NCI-H187 (cell line): ENCODE results near the gene MYMK.

ENCODE experiments used
- DNase-seq, 2 experiments: peaks; one replicate each; lab custom pipeline; 2025; lab: John Stamatoyannopoulos, UW

MYMK gene

DNA sequence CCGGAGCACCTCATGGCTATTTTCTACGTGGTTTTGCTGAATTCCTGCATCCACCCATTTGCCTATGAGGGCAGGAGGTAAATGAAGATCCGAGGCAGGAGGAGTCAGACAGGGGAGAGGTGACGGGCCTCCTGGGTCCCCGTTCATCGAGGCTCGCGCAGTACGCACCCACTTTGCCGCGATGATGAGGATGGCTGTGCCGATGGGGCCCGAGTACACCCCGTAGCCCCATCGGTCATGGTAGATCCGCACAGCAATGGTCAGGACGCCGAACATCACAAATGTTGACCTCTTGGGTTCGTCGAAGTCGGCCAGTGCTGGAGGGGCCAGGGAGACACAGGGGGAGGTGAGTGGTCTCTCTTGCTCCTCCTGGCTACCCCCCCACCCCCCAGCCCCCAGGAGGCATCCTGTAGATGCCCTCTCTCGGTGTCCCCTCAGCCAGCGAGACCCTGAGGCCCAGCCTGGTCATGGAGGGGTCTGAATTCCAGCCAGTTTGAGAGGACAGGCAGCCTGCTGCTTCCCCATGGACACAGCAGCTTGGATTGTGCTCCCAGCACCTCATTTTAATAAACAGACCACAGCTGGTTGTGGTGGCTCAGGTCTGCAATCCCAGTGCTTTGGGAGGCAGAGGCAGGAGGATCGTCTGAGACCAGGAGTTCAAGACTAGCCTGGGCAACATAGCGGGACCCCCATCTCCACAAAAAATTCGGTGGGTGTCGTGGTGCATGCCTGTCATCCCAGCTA lies 5.9 kb downstream of the MYMK start:
- no peak for DNase-seq

DNA sequence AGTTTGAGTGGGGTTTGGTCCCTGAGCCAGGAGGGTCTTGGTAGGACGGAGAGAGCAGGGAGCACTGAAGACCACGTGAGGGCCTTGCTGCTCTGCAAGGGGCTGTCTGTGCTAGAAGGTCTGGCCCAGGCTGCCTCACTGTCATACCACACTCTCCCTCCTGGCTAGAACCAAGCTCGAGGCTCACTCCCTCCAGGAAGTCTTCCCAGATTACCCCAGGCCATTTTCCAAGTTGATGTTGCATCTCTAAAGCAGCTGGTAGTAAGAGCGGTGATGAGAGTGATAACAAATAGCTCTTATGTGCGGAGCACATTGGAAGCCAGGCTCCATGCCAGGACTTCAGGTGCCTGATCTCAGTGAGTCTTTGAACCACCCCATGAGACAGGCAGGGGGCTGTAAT lies 6.6 kb downstream of the MYMK start:
- no peak for DNase-seq

DNA sequence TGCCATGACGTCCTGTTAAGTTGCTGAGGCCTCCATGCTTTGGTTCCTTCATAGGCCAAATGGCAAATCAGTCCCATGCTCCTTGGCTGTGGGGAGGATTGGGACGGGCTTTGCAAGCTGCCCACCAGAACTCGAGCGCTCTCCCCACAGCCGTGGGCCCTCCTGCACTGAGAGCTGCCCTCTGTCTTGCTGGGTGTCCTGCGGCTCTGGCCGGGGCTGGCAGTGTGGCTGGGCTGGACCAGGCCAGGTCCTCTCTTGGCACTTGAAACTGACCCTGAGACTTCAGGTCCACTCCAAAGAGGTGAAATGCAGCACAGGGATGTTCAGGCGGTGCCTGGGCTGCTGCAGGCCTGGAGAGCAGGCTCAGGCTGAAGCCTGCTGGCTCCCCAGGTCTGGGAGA lies 7.0 kb downstream of the MYMK start:
- no peak for DNase-seq

DNA sequence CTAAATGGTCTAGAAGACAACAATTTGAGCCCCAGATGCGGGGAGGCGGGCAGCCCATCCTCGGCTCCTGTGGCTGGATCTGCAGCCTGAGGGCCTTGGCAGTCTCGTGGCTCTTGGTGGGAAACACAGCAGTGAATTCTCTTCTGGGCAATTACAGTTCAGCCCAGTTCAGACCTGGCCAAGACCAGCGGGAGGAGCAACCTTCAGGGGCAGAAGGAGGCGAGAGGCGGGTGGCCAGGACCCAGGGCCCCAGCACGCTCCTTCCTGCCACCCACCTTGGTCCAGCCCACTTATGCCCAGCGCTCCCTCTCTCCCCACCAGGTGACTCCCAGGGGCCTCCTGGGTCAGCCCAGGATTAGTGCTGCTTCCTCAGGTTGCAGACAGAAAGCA lies 7.8 kb downstream of the MYMK start:
- no peak for DNase-seq

DNA sequence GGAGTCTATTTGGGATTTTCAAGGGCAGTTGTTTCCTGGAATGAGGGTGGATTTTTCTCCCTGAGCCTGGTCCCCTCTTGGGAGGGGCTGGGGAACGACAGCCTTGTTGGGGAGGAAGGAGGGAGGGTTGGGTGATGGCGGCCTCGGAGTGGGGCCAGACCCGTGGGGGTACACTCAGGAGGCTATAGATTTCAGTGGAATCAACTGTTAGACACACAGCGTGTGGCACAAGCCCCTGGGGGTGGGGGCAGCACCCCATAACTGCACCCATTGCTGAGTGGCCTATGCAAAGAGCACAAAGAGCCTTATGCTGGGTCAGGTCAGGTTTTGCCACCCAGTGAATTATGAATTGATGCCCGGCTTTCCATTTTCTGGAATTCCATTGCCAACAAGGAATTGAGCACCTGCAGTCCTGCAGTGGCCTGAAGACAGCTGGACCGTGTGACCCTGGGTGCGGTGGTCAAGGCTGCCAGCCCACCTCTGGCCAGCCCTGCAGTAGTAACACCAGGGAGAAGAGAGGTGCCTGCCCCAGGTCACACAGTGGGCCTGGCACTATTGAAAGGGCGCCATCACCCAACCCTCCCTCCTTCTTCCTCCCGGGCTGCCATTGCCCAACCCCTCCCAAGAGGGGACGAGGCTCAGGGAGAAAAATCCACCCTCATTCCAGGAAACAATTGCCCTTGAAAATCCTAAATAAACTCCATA lies 8.4 kb downstream of the MYMK start:
- DNase-seq, result no peak

DNA sequence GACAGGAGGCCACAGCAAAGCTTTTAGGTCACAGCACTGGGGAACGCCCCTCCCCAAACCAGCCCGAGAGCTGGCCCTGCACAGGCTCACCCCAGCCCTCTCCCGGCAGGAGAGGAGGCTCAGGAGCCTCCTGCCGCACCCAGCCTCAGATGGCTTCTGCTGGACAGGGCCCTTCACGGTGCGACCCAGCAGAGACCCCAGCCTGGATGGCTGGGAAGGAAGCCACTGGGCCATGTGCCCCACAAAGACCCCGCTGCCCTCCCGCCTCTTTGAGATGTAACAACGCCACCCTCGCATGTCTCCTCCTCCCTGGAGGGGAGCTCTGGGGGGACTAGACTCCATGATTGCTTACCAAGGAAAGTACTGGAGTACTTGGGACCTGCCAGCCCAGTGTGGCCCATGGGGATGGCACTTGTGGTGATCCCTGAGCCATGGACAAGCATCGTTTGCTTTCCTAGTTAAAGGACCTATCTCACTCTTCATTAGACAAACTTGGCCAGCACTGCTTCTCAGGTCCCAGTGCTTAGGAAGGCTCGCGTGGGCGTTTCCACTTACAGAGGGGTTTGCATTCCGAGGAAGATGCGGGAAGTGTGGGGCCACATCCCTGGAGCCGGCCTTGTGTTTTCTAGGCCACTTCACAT lies 9.0 kb downstream of the MYMK start:
- DNase-seq, result no peak

DNA sequence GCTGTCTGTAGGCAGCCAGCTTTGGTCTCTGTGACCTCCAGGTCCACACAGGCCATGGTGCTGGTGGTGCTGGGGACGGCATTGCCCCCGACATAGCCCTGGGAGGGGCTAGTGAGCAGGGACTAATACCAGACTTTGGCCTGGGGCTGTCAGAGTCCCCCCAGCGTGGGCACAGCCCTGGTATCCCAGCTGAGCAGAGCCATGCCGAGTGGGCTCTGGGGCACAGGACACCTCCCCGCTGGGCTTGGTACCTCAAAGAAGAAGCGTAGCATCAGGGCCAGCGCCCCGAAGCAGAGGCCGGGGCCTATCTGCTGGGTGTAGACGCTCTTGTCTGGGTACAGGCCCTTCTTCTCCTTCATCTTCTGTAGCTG lies 9.5 kb downstream of the MYMK start:
- no peak for DNase-seq

DNA sequence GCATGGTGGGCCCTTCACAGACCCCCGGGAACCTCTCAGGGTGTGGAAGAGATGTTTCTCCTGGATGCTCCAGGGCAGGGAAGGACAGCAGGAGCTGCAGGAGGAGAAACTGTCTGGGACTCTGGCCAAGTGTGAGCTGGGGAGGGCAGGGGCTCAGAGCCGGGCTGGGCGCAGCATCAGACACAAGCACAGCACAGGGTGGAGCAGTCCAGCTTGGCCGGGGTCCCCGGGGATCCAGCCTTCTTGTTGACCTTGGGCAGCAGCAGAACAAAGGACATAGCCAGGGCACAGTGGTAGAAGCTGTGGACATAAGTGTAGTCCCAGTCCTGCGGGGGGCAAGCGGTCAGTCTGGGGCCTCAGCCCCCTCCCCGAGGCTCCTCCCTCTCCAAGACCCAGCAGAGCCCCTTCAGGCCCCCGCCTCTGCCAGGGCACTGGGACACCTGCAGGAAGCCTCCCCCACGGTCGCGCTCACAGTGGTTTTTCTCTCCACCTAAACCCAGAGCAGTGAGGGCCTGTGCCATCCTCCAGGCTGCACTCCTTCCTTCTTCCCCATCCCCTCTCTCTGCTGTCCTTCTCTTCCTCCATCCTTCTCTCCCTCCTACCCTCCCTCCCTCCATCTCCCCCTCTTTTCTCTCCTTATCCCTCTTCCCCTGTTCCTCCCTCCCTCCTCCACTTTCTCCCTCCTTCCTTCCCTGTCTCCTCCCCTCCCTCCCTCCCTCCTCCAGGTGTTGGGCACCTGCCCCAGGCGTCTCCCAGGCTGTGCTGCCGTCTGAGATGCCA lies 10.1 kb downstream of the MYMK start:
- DNase-seq, result no peak

DNA sequence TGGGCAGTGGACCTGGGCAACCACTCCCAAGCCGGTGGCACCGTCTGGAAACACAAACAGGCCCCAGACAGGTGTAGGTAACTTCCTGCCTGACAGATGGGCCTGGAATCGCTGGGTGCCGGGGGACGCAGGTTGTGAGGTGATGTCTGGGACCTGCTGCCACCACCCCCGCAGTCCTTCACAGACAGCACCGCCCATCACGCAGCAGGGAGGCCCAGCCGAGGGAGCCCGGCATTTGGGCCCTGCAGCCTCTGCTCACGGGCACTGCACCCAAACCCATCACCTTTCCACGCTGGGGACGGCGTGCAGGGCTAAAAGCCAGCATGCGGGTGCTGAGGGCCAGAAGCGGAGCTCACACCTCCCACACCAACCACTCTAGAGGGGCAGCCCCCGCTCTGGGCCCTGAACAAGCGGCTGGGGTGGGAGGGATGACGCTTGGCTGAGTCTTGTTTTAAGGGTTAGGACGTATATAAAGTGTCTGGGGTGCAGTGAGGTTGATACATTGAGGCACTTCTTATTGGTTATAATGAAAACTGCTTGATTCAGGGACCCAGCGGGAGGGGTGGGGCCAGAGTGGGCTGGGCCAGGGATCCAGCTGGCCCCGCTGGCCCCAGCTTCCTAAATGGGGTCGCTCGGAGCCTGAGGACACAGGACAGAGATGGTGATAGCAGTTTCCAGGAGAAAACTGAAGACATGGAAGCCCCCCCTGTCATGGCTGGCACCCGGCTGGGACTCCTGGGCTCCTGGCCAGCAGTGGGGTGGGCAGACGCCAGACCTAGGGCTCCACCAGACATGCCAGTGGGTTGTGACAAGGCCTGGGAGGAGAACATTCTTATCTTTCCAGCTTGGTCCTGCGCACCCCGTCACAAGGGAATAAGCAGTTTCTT lies 11.3 kb downstream of the MYMK start:
- DNase-seq, result no peak

DNA sequence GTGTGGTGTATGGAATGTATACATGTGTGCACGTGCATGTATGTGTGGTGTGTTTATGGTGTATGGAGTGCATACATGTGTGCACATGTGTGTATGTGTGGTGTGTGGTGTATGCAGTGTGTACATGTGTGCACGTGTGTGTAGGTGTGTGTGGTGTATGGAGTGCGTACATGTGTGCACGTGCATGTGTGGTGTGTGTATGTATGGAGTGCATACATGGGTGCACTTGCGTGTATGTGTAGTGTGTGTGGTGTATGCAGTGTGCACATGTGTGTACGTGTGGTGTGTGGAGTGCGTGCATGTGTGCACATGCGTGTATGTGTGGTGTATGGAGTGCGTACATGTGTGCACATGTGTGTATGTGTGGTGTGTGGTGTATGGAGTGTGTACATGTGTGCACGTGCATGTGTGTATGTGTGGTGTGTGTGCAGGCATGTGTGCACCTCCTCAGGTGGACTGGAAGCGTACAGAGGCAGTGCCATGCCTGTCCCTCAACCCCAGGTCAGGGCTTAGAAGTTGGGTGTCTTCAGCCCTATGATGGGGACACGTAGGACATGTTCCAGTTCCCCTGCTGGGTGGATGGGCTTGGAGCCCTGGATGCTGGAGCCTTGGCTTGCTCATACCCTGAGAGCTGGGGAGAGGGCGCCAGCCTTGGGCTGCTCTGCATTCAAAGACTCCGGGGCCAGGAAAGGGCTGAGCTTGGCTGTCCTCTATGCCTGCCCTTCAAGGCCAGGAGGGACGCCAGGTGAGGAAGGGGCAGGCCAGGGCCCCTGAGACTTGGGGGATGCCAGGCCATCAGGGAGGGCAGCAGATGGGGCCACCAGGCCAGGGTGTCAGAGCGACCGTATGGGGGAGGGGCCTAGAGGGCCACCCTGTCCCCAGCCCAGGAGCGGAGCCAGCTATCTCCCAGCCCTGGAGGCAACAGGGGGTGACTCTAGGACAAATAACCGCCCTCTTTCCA lies 12.2 kb downstream of the MYMK start:
- no peak for DNase-seq

DNA sequence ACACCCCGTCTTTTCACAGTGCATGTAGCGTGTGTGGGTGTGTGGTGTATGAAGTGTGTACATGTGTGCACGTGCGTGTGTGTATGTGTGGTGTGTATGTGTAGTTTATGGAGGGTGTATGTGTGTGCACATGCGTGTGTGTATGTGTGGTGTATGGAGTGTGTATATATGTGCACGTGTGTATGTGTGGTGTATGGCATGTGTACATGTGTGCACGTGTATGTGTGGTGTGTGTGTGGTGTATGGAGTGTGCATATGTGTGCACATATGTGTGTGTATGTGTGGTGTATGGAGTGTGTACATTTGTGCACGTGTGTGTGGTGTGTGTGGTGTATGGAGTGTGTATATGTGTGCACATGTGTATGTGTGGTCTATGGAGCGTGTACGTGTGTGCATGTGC lies 13.2 kb downstream of the MYMK start:
- no peak for DNase-seq

DNA sequence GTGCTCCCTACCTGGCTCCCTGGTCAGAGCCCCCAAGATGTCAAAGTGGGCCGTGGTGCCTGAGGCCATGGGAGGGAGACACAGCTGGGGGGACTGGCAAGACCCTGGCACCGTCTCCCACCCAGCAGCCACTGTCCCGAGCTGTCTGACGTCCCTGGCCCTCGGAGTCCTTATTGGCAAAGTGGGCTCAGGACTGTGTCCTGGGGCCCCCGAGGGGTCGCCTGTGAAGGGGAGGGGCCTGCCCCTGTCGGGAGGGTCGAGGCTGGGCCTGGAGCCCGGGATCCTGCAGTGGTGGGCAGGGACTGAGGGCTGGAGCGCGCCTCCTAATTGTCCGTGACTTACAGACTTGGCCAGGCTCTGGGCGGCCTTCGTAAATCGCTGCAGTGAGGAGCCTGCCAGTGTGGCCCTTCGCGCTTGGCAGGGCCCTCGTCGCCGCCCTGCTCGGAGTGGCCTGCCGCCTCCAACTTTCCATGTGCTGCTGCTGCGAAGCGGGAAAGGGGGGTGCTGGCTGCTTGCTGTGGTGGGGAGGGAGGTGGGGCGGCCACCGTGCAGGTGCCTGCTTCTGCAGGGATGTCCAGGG lies 13.7 kb downstream of the MYMK start:
- DNase-seq, result no peak

DNA sequence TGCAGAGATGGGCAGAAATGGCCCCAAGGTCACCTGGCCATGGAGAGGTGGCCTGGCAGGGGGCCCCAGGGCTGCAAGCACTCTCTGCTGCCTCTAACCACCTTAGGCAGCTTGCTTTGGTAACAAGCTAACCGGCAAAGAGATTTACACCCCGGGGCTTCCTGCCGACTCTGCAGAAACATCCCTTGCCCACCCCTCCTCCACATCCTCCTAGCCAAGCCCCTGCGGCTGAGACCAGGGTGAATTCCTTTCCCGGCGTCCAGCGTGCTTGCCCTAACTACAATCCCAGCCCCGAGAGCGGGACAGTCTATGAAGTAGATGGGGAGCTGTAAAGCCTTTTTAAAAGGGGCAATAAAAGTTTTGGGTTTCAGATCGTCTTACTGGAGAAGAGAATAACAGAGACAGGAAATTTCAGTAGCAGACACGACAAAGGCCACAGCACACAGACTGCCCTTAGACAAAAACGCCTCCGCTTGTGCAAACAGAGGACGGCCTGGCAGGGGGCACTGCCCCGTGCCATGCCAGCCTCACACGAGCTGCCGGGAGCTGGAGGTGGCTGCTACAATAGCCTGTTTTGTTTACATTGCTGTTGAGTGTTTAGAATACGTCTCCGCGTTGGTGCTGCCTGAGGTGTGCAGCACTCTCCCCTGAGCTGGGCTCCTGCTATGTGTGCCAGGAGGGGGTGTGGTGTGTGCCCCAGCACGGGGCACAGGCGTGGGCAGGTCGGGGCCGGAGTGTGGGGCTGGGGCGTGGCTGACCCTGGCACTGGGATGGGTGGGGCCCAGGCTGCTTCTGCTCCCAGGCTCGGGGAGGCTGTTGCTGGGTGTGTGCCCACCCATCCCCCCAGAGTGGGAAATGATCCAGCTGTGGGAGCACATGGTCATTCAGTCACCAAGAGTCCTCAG lies 15.3 kb downstream of the MYMK start:
- DNase-seq, result peak in 1 of 2 experiments; percentile 8

DNA sequence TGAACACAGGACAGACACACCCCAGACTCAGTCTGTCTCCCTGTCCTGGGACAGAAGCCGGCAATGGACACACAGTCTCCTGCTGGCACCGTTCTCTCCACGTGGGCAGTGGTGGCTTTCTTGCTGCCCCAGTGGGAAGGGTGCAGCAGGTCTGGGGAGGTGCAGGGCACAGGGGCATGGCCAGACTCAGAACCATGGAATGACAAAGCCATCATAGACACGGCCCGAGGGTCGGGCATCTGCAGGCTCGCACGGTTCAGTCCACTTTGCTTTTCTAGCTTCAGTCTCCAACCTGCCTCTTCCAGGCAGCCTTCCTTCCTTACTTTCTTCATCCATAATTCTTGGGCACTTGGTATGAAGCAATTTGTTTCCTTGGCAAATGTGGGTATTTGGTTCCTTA lies 16.7 kb downstream of the MYMK start:
- no peak for DNase-seq

DNA sequence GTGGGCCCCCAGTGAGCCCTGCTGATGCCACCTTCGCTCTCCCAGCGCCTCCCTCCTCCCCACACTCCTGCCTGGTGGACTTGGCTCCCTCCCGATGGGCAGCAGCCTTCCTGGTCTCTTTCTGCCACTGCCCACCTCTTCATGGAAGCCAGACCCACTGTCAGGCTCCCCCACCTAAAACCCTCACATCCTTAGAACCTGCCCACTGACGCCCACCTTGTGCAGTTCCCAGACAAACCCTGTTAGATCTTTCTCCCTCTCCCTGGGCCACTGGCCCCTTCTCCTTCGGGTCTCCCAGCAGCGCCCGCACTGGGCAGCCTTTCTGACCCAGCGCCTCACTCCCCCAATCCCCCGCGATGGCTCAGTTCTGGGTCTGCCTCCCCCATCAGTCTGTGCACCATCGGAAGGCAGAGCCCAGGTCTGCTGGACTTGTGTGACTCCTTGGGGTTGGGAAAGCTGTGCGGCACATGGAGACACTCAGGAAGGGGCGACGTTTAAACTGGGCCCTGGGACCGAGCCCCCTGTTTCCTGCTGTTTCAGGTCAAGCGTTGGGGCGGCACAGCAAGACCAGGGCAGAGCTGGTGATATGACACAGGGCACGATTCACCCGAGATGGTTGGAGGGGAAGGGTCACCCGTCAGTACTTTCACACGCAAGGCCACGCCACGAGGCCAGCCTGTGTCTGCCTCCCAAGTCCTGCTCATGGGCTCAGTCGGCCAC lies 17.4 kb downstream of the MYMK start:
- no peak for DNase-seq

DNA sequence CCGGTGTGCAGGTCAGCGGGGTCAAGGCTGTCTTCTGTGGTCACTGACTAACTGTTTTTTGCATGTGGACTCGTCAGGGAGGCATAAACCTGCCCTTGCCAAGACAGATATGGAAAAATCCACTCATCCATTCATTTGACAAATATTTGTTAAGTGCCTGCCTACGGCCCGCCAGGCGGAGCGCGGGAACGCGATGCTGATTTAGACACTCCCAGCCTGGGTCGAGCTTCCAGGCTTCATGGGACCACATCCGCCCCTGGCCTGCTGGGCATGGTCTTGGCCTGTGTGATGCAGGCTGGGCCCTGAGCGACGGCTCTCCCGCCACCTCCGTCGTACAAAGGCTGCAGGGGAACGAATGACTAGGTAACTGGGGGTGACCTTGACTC lies 18.1 kb downstream of the MYMK start:
- DNase-seq, result no peak

DNA sequence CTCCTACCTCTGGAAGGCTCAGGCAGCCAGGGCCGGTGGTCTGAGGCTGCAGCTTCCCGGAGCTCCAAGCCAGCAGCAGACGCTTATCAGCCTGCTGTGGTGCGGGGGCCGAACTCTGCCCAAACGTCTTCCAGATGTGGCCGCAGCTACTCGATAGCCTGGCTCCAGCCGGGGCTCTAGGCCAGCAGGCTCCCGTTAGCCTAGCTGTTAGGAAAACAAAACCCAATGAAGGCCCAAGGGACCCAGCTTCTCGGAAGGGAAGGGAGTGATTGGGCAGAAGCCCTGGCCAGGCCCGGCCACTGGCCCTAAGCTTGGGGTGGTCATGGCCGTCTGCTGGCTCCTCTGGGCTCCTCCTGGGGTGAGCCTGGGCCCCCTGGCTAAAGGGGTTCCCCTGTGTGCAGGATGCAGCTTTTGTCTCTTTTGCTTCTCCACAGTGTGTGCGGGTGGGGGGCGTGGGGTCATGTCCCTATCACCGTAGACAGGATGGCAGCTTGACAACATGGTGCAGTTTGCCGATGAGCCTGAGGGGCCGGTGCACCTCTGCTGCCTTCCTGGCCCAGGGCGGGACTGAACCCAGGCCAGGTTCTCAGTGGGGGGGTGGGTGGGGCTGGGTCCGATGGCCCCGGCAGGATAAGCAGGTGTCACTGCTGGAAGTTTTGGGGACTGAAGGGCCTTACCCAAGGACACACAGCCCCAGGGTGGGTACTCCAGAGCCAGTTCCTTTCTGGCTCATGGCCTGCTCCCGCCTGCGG lies 18.7 kb downstream of the MYMK start:
- DNase-seq, result no peak
